HepG2 (cell line): Measurements from ENCODE around the gene GINS3. TPM values are rescaled to one million over a fixed set of nuclear protein-coding genes. Genes with fewer than 3 reads are reported as not detected.

ENCODE experiments used
- AGO1 ChIP-seq: fragments of 200-400 bp; formaldehyde crosslinking; IDR thresholded peaks from 2 replicates; pipeline ENCODE4 v1.6.1; 2017; ENCODE audit warnings: mild to moderate bottlenecking, low read depth, low read length, moderate library complexity; ENCODE audit not compliant: poor library complexity, severe bottlenecking
- EED ChIP-seq: sonication (generic); formaldehyde crosslinking; IDR thresholded peaks from 2 replicates; pipeline ENCODE4 v1.5.0; 2020; ENCODE audit warnings: mild to moderate bottlenecking, missing genetic modification reagents
- GATAD2A ChIP-seq: IDR thresholded peaks from 2 replicates; pipeline ENCODE4 v1.6.1; 2016
- JUND ChIP-seq: sonication (generic); formaldehyde crosslinking; IDR thresholded peaks from 2 replicates; pipeline ENCODE4 v1.8.0; 2022; ENCODE audit warnings: mild to moderate bottlenecking, missing genetic modification reagents
- NBN ChIP-seq: fragments of 450-650 bp; conservative IDR thresholded peaks from 2 replicates; pipeline ENCODE4 v1.6.1; 2017
- NFE2L2 ChIP-seq: fragments of 150-350 bp; IDR thresholded peaks from 2 replicates; pipeline ENCODE4 v1.6.1; 2014; ENCODE audit warnings: low read length
- PRDM10 ChIP-seq: sonication (generic); formaldehyde crosslinking; IDR thresholded peaks from 2 replicates; pipeline ENCODE4 v1.4.0; 2020; ENCODE audit warnings: low read depth, missing genetic modification reagents
- polyA plus RNA-seq, 8 experiments: library from polyadenylated mRNA; depleted of rRNA in 3 of 8; stranded (reverse) in 7 of 8; unstranded in 1 of 8; fragments of >200 nt; fragmentation: Illumina TruSeq in 4 of 8; extraction: Trizol in 4 of 8; gene quantifications; 2 replicates each; pipeline versions ENCODE4 v1.2.1 to v1.2.3, GENCODE V29; 2011 to 2016; ENCODE audit warnings: low read depth in 4 of 8, missing spikeins in 1 of 8, mixed read lengths in 1 of 8; ENCODE audit not compliant: insufficient read depth in 1 of 8
- total RNA-seq, 5 experiments: library from RNA; depleted of rRNA; stranded (reverse); fragments of >200 nt; fragmentation: Illumina TruSeq; extraction: Trizol; gene quantifications; 2 replicates each; pipeline ENCODE4 v1.2.3, GENCODE V29; 2016; ENCODE audit warnings: low read depth in 1 of 5
- TF ChIP-seq, protein P1 (sequence below): sonication (generic); formaldehyde crosslinking; IDR thresholded peaks from 2 replicates; pipeline ENCODE4 v1.4.0; 2020; ENCODE audit warnings: missing genetic modification reagents
- TF ChIP-seq, protein P2 (sequence below): IDR thresholded peaks from 2 replicates; pipeline ENCODE4 v1.6.1; 2016; ENCODE audit warnings: mild to moderate bottlenecking, missing biosample characterization, missing genetic modification reagents

Gene GINS3
- total and polyA plus RNA-seq, 2 of the 13 experiments (the other 11 are each of a cell fraction or from before 2014, with no cell fraction given) = 6.5 to 19.3 TPM

DNA sequence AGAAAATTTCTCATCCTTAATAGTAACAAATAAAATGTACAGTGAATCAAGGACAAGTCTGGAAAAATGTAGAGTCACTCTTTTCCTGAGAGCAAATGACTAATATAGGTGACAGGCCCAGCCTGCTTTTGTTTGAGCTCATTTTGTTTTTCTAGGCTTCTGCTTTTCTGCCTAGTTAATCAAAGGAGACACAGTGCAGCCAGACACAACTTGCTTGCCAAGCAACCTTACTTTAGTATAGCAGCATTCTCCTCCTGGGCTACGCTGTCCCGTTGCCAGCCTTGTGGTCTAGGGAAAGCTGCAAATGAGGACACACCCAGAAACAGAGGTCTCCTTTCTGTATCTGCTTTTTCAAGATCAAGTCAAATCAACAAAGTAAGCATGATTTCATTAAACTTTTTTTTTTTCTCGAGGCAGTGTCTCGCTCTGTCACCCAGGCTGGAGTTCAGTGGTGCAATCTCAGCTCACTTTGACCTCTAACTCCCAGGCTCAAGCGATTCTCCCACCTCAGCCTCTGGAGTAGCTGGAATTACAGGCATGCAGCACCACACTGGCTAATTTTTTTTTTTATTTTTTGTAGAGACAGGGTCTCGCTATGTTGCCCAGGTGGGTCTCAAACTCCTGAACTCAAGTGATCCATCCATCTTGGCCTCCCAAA lies 17.2 kb downstream of the GINS3 start (continued):
- TF ChIP-seq, protein P1, sequence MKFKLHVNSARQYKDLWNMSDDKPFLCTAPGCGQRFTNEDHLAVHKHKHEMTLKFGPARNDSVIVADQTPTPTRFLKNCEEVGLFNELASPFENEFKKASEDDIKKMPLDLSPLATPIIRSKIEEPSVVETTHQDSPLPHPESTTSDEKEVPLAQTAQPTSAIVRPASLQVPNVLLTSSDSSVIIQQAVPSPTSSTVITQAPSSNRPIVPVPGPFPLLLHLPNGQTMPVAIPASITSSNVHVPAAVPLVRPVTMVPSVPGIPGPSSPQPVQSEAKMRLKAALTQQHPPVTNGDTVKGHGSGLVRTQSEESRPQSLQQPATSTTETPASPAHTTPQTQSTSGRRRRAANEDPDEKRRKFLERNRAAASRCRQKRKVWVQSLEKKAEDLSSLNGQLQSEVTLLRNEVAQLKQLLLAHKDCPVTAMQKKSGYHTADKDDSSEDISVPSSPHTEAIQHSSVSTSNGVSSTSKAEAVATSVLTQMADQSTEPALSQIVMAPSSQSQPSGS (CRISPR knock-in tag) = no peak
- TF ChIP-seq AGO1 = no peak
- no peak for TF ChIP-seq GATAD2A (CRISPR knock-in tag)
- no peak for TF ChIP-seq NFE2L2
- no peak for TF ChIP-seq PRDM10
- TF ChIP-seq JUND (CRISPR knock-in tag) = no peak
- TF ChIP-seq EED (CRISPR knock-in tag) = no peak
- TF ChIP-seq, protein P2, sequence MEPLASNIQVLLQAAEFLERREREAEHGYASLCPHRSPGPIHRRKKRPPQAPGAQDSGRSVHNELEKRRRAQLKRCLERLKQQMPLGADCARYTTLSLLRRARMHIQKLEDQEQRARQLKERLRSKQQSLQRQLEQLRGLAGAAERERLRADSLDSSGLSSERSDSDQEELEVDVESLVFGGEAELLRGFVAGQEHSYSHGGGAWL (CRISPR knock-in tag) = no peak
- TF ChIP-seq NBN = no peak
